ENCODE results near the gene CFAP69.

DNA sequence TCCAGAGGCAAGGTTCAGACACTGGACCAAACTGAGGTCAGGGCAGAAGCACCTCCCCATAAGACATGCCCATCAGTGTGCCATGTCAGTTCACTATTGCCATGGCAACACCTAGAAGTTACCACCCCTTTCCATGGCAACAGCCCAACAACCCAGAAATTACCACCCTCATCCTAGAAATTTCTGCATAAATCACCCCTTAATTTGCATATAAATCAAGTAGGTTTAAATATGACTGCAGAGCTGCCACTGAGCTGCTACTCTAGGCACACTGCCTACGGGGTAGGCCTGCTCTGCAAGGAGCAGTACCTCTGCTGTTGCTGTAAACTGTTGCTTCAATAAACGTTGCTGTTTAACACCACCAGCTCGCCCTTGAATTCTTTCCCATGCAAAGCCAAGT, 20.8 kb upstream of the CFAP69 start:
- TF ChIP-seq, protein P1, sequence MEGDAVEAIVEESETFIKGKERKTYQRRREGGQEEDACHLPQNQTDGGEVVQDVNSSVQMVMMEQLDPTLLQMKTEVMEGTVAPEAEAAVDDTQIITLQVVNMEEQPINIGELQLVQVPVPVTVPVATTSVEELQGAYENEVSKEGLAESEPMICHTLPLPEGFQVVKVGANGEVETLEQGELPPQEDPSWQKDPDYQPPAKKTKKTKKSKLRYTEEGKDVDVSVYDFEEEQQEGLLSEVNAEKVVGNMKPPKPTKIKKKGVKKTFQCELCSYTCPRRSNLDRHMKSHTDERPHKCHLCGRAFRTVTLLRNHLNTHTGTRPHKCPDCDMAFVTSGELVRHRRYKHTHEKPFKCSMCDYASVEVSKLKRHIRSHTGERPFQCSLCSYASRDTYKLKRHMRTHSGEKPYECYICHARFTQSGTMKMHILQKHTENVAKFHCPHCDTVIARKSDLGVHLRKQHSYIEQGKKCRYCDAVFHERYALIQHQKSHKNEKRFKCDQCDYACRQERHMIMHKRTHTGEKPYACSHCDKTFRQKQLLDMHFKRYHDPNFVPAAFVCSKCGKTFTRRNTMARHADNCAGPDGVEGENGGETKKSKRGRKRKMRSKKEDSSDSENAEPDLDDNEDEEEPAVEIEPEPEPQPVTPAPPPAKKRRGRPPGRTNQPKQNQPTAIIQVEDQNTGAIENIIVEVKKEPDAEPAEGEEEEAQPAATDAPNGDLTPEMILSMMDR (IDR thresholded peaks at IDR 0.05; ENCODE audit: low read depth, low read length): no peak
- TF ChIP-seq POLR2A (IDR thresholded peaks at IDR 0.05; ENCODE audit: extremely low read depth, insufficient read length): no peak
